ENCODE measurements around the gene RFC1. TPM values are rescaled to one million over a fixed set of nuclear protein-coding genes. Genes with fewer than 3 reads are reported as not detected.

The RFC1 gene, protein sequence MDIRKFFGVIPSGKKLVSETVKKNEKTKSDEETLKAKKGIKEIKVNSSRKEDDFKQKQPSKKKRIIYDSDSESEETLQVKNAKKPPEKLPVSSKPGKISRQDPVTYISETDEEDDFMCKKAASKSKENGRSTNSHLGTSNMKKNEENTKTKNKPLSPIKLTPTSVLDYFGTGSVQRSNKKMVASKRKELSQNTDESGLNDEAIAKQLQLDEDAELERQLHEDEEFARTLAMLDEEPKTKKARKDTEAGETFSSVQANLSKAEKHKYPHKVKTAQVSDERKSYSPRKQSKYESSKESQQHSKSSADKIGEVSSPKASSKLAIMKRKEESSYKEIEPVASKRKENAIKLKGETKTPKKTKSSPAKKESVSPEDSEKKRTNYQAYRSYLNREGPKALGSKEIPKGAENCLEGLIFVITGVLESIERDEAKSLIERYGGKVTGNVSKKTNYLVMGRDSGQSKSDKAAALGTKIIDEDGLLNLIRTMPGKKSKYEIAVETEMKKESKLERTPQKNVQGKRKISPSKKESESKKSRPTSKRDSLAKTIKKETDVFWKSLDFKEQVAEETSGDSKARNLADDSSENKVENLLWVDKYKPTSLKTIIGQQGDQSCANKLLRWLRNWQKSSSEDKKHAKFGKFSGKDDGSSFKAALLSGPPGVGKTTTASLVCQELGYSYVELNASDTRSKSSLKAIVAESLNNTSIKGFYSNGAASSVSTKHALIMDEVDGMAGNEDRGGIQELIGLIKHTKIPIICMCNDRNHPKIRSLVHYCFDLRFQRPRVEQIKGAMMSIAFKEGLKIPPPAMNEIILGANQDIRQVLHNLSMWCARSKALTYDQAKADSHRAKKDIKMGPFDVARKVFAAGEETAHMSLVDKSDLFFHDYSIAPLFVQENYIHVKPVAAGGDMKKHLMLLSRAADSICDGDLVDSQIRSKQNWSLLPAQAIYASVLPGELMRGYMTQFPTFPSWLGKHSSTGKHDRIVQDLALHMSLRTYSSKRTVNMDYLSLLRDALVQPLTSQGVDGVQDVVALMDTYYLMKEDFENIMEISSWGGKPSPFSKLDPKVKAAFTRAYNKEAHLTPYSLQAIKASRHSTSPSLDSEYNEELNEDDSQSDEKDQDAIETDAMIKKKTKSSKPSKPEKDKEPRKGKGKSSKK
- 43.8 and 49.6 TPM in 2 replicates for total RNA-seq

DNA sequence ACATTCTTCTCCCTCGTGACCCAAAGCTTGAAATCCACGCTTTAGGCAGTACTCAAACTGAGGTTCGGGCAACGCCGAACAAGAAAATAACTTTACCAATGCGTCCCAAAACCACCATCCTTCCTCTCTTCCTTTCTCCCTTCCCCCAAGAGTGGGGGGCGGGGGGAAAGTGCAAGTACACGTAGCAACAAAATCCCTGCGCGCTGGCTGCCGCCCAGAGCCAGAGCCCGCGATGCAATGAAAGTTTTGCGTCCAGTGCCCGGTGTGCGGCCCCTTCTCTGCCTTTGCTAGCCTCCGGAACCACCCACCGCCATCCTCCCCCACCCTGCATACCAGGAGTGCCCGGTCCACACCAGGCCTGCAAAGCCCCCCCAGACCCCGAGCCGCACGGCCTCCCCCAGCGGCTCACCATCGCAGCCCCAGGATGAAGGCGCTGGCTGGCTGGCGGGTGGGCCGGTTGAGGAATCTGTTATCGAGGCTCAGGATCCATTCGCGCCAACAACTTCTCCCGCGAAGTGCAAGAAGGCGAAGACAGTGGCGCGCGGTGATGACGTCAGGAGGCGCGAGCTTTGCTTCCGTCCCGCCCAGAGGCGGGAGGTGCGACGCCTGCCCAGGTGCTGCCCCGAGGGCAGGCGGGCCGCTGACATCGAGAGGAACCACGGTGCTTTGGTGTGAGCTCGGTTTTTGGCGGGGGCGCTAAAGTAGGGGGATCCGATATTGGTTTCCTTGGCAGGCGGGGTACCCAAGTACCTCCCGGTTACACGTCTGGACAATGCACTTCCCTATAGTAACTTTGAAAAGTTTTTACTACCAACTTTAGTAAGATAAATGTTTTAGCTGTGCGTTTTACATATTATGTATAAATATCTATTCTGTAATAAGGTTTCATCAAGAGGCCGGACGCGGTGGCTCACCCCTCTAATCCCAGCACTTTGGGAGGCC, at the start of gene RFC1:
RFC1 (minus strand) TSS at position 533 of the 942 bp plus-strand sequence; CDS start at position 412, 121 bp downstream.

GRCh38 chr4:39406763-39407583, 40.8 kb upstream of the RFC1 start, which contains the start of gene KLB:
TSS of gene KLB (plus strand) at chr4:39406930. CDS start at chr4:39406950, 20 bp downstream.

Small RNAs within 50 kb of the gene (small RNA-seq; reads per million reads assigned to genes)
- gene MIR5591 (not detected), gene RNU6-32P (not detected), gene RNU6-887P (not detected)

Other genes starting within 250 kb of the RFC1 start
- 12.8 and 16.0 TPM in 2 replicates for gene WDR19, start 183.8 kb downstream of the RFC1 start, total RNA-seq
- gene KLB, start 40.6 kb upstream of the RFC1 start, total RNA-seq = under 0.01 TPM in 1 of 2 replicates, not detected in the other
- gene RPL9, start 92.6 kb upstream of the RFC1 start, total RNA-seq = 2,053 and 3,012 TPM in 2 replicates
- 7.2 and 8.9 TPM in 2 replicates for gene LIAS, start 92.7 kb upstream of the RFC1 start, total RNA-seq
- gene UGDH, start 161.1 kb upstream of the RFC1 start, total RNA-seq = 53.9 and 62.6 TPM in 2 replicates

Measured in vein endothelial cell (primary cell).